Testis (tissue), 2 donors: ENCODE data around the gene AGER.

Experiments used
- CTCF ChIP-seq, 3 experiments: fragments of 450-650 bp in 2 of 3; fragments of 200-600 bp in 1 of 3; sonication (generic) in 1 of 3; IDR thresholded peaks; one replicate each; pipeline ENCODE4 v1.5.1; 2016 to 2019; ENCODE audit warnings: antibody characterized with exemption in 3 of 3, mild to moderate bottlenecking in 2 of 3, moderate library complexity in 1 of 3
- POLR2A ChIP-seq: fragments of 450-650 bp; IDR thresholded peaks from one replicate; pipeline ENCODE4 v1.6.1; 2017; ENCODE audit warnings: antibody characterized with exemption, mild to moderate bottlenecking, moderate library complexity

GRCh38 chr6:32139590-32139989, 44.5 kb downstream of the AGER start:
- TF ChIP-seq POLR2A (no peak), CTCF (IDR thresholded peaks at IDR 0.05) (no peak)
